ENCODE data around the gene RAB1A.
"Not testable (repeated sequence)": the region's sequence is repeated elsewhere in the genome, so short reads cannot be mapped to it uniquely, and the experiment has no call there.

RAB1A gene

DNA sequence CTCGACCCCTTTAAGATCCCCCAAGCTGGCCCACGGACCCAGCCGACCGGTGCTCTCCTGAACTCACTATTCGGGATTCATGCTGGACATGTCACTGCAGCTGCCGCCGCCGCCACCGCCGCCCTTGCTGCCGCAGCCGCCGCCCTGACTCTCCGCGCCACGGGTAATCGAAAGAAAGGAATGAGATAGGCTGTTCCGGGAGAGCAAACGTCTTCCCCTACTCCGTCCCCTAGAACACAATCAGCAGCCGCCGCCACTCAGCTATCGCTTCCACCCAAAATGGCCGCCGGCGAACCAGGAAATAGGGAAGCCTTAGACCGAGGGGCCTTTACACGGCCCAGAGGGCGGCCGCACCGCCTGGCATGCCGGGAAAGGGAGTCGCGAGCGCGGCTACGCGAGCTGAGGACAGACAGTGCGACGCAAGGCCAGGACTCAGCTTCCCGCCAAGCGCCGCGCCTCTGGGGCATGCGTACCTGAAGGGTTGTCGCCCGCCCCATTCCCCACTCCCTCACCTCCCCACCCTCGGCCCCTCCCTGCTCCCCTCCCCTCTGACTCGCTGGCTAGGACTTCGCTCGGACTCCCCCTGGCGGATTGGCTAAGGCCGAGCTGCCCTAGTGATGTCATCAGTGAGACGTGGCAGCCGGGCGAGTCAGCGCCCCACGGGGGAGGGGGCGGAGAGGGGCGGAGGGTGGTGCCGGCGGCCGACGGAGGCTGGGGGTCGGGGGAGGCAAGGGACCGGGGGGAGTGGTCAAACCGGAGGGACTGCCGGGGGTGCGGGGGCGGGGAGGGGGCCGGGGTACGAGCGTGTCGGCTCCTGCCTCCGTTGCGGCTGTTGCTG, at the start of gene RAB1A:
RAB1A (minus strand) TSS at position 281 of the 838 bp plus-strand sequence; CDS start at position 90, 191 bp downstream.
- in situ Hi-C loops (cut with MboI; ENCODE audit: low pct_unique_long_range_greater_than_20kb, low sequenced_read_pairs) = no loop called here

DNA sequence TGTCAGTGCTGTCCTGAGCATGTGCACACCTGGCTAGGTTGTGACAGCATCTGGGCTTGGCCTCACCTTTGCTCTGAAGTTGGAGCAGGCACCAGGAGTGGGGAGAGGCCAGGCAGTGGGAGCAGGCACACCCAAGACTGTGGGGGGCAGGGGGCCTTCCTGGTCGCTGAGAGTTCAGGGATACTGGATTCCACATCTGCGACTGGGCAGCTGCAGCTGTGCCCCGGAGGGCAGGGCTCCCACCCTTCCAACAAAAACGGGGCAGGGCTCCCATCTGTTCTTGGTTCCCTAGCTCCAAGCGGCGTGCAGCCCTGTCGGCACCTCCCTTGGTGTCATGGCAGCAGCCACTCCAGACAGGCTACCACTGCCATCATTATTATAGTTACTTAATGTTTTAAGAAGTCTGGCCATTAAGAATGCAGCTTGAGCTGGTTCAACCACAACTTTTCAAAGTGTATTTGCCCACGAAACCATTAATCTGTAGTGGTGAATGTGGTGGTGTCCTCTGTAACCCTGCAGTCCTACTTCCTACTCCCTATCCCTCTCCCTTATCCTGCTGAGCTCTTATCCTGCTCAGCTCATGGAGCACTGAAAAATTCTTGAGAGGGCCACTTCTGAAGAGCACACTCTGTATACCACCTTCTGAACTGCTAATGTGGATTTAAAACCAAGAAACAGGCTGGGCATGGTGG, 48.0 kb upstream of the RAB1A start:
- no peak for DNase-seq
- in situ Hi-C loops (cut with MboI; ENCODE audit: low pct_unique_long_range_greater_than_20kb, low sequenced_read_pairs) = no loop called here

More for the DNA sequence above, at the start of gene RAB1A:
- peak; percentile 98 for DNase-seq

DNA sequence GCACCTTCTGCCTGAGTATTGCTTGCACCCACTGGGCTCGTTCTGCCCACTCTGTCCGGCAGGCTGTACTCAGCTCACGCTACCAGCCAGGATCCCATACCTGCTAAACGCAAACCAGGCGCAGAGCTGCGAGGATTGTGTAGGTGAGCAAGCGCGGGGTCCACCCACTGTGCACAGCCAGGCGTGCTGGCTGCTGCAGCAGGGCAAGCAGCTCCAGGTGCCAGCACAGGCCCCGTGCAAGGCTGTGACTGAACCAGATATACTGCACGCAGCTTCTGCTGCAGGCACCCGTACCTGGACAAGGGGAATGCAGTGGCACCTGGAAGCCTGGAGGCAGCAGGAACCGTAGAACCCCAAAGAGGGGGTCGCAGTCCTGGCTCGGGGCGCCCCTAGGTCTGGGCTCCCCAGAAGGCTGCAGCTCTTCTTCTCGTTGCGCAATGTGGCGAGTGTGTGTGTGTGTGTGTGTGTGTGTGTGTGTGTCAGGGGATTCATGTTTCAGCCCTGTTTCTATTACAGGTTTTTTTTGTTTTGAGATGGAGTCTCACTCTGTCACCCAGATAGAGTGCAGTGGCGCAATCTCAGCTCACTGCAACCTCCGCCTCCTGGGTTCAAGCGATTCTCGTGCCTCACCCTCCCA, 46.1 kb upstream of the RAB1A start:
- in situ Hi-C loops (cut with MboI; ENCODE audit: low pct_unique_long_range_greater_than_20kb, low sequenced_read_pairs) = no loop called here
- DNase-seq = no peak

DNA sequence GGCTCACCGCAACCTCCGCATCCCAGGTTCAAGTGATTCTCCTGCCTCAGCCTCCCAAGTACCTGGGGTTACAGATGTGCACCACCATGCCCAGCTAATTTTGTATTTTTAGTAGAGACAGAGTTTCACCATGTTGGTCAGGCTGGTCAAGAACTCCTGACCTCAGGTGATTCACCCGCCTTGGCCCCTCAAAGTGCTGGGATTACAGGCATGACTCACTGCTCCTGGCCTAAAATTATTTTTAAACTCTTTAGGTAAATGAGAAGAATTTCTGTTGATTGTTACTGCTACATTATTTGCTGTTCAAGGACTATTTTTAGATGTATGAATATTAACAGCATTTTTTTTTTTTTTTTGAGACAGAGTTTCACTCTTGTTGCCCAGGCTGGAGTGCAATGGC, 44.1 kb upstream of the RAB1A start:
- DNase-seq; in situ Hi-C loops (cut with MboI; ENCODE audit: low pct_unique_long_range_greater_than_20kb, low sequenced_read_pairs): not testable (repeated sequence)

DNA sequence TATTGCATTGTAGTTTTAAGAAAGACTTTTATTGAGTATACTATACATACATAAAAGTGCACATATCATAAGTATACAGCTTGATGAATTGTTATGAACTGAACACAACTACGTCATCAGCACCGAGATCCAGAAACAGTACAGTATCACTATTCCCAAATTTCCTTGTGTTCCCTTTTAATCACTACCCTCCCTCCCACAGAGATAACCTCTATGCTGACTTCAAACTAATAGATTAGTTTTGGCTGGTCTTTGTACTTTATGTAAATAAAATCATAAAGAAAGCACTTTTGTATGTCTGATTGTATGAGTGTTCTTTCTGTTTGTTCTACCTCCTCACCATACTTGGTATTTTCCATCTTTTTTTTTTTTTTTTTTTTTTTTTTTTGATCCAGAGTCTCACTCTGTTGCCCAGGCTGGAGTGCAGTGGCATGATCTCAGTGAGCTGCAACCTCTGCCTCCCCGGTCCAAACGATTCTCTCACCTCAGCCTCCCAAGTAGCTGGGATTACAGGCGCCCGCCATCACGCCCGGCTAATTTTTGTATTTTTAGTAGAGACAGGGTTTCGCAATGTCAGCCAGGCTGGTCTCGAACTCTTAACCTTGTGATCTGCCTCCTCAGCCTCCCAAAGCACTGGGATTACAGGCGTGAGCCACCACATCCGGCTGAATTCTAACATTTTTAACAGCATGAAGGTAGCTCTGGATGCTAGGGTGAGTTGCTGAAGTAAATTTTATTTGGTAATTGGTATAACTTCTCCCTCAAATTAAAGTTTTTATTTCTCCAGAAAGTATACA, 43.3 kb upstream of the RAB1A start:
- no peak for DNase-seq
- in situ Hi-C loops (cut with MboI; ENCODE audit: low pct_unique_long_range_greater_than_20kb, low sequenced_read_pairs) = no loop called here

DNA sequence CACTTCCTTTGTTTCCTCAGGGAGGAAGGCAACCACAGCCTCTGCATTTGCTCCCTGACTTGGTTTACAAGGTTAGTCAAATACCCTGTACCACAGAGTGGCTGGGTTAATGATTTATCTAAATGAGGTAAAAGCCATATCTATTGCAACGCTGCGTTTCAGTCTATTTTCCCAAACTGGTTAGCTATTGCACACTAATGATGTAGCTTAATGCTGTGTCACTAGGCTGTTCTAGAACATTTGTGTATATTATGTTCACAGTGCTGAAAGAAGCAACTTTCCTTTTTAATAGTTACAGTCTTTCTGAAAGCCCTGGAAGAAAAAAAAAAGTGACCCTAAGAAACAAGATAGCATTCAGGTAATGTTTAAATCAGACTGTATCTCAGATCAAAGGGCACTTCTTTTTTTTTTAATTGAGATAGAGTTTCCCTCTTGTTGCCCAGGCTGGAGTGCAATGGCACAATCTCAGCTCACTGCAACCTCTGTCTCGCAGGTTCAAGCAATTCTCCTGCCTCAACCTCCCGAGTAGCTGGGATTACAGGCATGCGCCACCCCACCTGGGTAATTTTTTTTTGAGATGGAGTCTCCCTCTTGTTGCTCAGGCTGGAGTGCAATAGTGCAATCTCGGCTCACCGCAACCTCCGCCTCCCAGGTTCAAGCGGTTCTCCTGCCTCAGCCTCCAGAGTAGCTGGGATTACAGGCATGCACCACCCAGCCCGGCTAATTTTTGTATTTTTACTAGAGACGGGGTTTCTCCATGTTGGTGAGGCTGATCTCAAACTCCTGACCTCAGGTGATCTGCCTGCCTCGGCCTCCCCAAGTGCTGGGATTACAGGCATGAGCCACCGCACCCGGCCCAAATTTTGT, 40.9 kb upstream of the RAB1A start:
- in situ Hi-C loops (cut with MboI; ENCODE audit: low pct_unique_long_range_greater_than_20kb, low sequenced_read_pairs); DNase-seq: not testable (repeated sequence)

DNA sequence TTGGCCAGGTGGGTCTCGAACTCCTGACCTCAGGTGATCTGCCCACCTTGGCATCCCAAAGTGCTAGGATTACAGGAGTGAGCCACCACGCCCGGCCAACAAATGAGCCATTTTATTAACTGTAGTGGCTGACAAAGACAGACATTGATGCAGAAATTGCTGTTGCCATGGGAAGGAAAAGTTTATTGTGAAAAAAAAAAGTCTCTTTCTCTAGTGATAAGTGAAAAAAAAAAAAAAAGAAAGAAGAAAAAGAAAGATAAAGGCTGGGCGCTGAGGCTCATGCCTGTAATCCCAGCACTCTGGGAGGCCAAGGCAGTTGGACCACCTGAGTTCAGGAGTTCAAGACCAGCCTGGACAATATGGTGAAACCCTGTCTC, 39.8 kb upstream of the RAB1A start:
- no peak for DNase-seq
- in situ Hi-C loops (cut with MboI; ENCODE audit: low pct_unique_long_range_greater_than_20kb, low sequenced_read_pairs) = loop anchor here (10.0 kb wide), 1 partner anchor 95 kb away; no protein-coding TSS in a partner anchor

DNA sequence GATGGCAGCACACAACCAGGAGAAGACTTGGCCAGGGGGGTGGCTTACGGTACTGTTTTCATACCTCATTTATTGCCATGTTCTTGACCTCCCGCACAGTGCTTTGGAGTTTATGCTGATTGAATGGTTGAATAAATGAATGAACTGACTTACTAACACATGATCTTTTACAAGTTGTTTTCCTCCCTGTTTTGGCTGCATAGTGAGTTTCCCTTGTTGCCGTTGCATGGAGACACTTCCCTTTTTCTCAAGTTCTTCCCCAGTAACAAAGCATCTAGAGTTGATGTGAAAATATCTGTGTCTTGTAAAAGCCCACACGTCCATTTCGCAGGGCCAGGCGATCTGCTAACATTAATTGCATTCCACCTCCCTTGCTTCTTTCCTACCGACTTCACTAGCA, 35.7 kb upstream of the RAB1A start:
- in situ Hi-C loops (cut with MboI; ENCODE audit: low pct_unique_long_range_greater_than_20kb, low sequenced_read_pairs) = loop anchor here (10.0 kb wide), 1 partner anchor 91 kb away; no protein-coding TSS in a partner anchor
- DNase-seq = peak; percentile 84

DNA sequence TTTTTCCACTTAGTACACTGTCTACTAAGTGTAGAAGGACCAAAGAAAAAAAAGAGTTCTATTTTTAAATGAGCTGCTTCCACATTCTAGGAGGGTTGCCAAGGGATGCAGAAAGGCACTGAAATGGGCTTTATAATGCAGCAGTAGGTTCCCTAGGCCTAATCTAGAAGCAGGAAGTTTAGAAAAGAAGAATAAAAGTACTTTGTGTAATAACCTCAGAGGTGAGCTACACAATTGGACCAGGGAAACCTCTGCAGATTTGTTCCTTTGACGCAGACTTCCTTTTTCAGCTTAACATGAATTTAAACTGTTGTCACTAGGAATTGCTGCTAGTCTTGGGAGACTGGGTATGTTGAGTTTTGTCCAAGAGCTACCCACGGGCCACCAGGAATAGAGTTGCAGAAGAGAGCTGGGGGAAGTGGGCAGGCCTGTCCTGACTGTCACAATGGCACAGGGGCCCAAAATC, 34.6 kb upstream of the RAB1A start:
- in situ Hi-C loops (cut with MboI; ENCODE audit: low pct_unique_long_range_greater_than_20kb, low sequenced_read_pairs) = loop anchor here (10.0 kb wide), 1 partner anchor 90 kb away; no protein-coding TSS in a partner anchor
- DNase-seq = peak; percentile 56

DNA sequence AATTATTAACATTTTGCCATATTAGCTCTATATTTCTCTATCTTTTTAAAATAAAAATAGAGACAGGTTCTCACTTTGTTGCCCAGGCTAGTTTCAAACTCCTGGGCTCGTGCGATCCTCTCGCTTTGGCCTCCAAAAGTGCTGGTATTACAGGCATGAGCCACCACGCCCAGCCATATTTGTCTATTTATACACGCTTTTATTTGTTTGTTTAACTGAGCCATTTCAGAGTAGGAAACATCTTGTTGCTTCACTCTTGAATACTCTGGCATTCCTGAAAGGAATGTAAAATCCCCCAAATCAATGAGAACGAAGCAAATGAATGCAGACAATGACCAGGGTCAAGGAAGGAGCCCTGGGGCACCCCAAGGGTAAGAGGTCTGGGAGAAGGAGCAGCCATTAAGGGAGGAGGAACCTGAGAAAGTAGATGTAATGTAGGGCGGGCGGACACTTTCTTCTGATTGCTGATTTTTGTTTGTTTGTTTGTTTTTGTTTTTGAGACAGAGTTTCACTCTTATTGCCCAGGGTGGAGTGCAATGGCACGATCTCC, 31.7 kb upstream of the RAB1A start:
- in situ Hi-C loops (cut with MboI; ENCODE audit: low pct_unique_long_range_greater_than_20kb, low sequenced_read_pairs) = loop anchor here (10.0 kb wide), 1 partner anchor 87 kb away; no protein-coding TSS in a partner anchor
- no peak for DNase-seq

DNA sequence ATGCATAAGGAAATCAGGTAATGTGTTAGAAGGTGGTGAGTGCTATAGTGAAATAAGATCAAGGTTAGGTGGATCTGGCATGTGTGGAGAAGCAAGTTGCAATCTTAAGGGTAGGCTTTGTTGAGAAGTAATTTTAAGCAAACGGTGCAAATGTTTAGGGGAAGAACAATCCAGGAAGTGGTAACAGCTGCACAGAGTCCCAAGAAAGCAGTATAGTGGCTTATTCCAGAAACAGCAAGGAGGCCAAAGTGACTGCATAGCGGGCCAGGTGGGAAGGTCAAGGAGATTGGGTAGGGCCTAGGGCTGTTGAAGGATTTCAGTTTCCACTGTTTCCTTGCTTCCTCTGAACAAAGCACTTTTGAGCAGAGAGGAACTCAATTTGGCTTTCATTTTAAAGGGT, 30.0 kb upstream of the RAB1A start:
- DNase-seq = peak; percentile 77
- in situ Hi-C loops (cut with MboI; ENCODE audit: low pct_unique_long_range_greater_than_20kb, low sequenced_read_pairs) = loop anchor here (10.0 kb wide), 1 partner anchor 85 kb away; no protein-coding TSS in a partner anchor

DNA sequence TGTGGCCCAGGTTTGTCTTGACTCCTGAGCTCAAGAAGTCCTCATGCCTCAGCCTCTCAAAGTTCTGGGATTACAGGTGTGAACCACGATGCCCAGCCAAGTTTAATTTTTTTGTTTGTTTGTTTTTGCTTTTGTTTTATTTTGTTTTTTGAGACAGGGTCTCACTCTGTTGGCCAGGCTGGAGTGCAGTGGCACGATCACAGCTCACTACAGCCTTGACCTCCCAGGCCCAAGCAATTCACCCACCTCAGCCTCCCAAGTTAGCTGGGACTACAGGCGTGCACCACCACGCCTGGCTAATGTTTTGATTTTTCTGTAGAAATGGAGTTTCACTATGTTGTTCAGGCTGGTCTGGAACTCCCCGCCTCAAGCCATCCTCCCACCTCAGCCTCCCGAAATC, 29.4 kb upstream of the RAB1A start:
- no peak for DNase-seq
- in situ Hi-C loops (cut with MboI; ENCODE audit: low pct_unique_long_range_greater_than_20kb, low sequenced_read_pairs) = no loop called here

DNA sequence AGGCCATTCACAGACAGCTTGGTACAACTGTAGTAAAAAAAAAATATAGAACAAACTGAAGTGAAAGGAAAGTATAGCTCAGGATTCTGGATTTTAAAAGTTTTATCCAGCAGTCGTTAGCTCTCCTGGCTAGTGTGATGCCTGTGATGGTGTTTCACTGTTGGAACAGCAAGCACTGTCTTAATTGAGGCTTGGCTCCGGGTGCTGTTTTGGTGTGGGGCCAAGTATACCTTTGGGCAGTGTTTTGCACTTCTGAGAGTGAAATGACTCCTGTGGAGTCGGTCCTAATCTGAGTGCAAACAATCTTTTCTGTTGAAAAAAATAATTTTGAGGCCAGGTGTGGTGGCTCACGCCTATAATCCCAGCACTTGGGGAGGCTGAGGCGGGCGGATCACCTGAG, 28.7 kb upstream of the RAB1A start:
- in situ Hi-C loops (cut with MboI; ENCODE audit: low pct_unique_long_range_greater_than_20kb, low sequenced_read_pairs) = no loop called here
- DNase-seq = no peak

DNA sequence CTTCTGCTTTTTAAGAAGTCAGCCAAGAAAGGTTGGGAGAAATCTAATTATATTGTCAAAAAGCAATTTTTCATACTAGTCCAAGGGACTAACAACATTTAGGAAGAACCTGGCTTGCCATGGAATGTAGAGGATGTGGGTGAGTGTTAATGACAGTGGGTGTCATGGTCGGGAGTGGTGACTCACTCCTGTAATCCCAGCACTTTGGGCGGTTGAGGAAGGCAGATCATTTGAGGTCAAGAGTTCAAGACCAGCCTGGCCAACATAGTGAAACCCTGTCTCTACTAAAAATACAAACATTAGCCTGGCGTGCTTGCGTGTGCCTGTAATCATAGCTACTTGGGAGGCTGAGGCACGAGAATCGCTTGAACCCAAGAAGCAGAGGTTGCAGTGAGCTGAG, 27.9 kb upstream of the RAB1A start:
- in situ Hi-C loops (cut with MboI; ENCODE audit: low pct_unique_long_range_greater_than_20kb, low sequenced_read_pairs) = not testable (repeated sequence)
- peak; percentile 23 for DNase-seq

DNA sequence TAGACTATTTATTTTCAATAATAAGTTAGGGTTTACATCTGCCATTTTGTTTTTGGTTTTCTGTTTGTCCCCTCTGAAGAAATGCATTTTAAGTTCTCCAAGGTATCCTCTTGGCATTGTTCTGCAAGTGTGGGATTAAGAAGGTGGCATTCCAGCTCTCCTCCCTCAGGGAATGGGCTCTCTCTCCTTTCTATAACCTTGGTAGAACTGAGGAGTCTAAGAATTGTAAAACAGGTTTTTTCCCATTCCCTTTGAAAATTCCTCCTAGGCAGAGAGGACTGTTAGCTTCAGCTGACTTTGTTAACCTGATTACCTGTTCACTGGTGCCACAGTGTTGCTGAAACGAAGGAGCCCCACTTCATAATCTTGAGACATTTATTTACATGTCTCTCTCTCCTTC, 26.1 kb upstream of the RAB1A start:
- DNase-seq = no peak
- in situ Hi-C loops (cut with MboI; ENCODE audit: low pct_unique_long_range_greater_than_20kb, low sequenced_read_pairs) = no loop called here

DNA sequence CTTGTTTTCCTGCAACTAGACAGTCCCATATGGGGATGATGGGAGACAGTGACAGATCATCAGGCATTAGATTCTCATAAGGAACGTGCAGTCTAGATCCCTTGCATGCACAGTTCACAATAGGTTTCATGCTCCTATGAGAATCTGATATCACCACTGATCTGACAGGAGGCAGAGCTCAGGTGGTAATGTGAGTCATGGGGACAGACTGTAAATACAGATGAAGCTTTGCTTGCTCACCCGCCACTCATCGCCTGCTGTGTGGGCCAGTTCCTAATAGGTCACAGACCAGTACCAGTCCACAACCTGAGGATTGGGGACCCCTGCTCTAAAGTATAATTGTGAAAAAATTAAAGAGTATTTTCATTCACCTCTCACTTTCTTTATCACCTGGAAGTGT, 23.6 kb upstream of the RAB1A start:
- in situ Hi-C loops (cut with MboI; ENCODE audit: low pct_unique_long_range_greater_than_20kb, low sequenced_read_pairs) = no loop called here
- no peak for DNase-seq

DNA sequence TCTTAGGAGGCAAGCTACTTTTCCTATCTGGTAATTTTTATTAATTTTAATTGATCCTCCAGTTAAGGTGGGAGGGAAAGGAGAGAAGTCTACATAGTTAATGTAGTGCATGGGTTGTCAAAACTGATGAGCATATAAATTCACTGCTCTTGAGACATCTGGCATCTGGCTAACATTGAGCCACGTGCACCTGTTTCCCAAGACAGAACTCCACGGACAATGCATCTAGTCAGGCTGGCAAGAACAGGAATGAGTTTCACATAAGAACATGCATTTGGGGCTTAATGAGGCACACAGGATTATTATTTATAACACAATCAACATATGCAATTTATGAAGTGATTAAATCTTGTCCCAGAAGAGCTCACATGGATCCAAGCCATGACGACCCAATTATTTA, 16.2 kb upstream of the RAB1A start:
- no peak for DNase-seq

DNA sequence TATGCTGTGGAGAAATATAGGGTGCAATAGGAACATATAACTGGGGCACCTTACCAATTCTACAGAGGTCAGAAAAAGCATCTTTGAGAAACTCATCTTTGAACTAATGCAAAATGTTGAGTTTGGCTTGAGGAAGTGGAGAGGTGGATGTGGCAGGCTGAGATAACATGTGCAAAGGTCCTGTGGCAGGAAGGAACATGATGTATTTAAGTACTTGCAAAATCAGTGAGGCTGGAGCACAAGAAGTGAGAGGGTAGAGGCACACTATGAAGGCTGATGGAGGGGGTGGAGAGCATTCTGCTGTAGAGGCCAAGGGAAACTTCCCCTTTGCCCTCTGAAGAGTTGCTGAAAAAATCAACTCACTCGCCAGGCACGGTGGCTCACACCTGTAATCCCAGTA, 14.7 kb upstream of the RAB1A start:
- in situ Hi-C loops (cut with MboI; ENCODE audit: low pct_unique_long_range_greater_than_20kb, low sequenced_read_pairs) = no loop called here

More for the DNA sequence above, 16.2 kb upstream of the RAB1A start:
- in situ Hi-C loops (cut with MboI; ENCODE audit: low pct_unique_long_range_greater_than_20kb, low sequenced_read_pairs) = no loop called here

More for the DNA sequence above, 14.7 kb upstream of the RAB1A start:
- DNase-seq = no peak

Measured in KBM-7 (cell line).